Ishikawa (cell line): ENCODE data around the gene MTFP1.

Experiments
- CEBPB ChIP-seq: IDR thresholded peaks from 2 replicates; pipeline ENCODE4 v1.6.1; 2012
- EGR1 ChIP-seq: IDR thresholded peaks from 2 replicates; pipeline ENCODE4 v1.6.1; 2012
- FOXM1 ChIP-seq: IDR thresholded peaks from 2 replicates; pipeline ENCODE4 v1.6.1; 2012; ENCODE audit warnings: low read depth, borderline replicate concordance
- REST ChIP-seq: IDR thresholded peaks from 2 replicates; pipeline ENCODE4 v1.6.1; 2012; ENCODE audit warnings: low read depth, mild to moderate bottlenecking
- TEAD4 ChIP-seq: IDR thresholded peaks from 2 replicates; pipeline ENCODE4 v1.6.1; 2012
- USF1 ChIP-seq: IDR thresholded peaks from 2 replicates; pipeline ENCODE4 v1.6.1; 2012
- YY1 ChIP-seq: IDR thresholded peaks from 2 replicates; pipeline ENCODE4 v1.6.1; 2012; ENCODE audit warnings: low read depth

- no peak for TF ChIP-seq USF1
- TF ChIP-seq REST, result no peak
- no peak for TF ChIP-seq YY1
- no peak for TF ChIP-seq TEAD4
- no peak for TF ChIP-seq CEBPB
- TF ChIP-seq EGR1, result no peak
- no peak for TF ChIP-seq FOXM1
Measured at GRCh38 chr22:30413745-30414524, 11.6 kb upstream of the MTFP1 start.
